Activated CD4-positive, alpha-beta memory T cell treated with anti-CD3 and anti-CD28 coated beads, Interleukin-2, amount 10 ng/mL, durations not matched to agents 7 days and 5 days (primary cell): ENCODE results near the gene NUP43. TPM values are rescaled to one million over a fixed set of nuclear protein-coding genes. Genes with fewer than 3 reads are reported as not detected.

Experiments
- CTCF ChIA-PET: fragments of 350-600 bp; sonication (Branson Sonifier 250); formaldehyde crosslinking; loops from one replicate; lab custom pipeline; 2021; ENCODE audit warnings: antibody characterized with exemption, inconsistent platforms; lab: Charles Lee
- POLR2A ChIA-PET: fragments of 350-600 bp; sonication (Branson Sonifier 250); formaldehyde crosslinking; loops from one replicate; lab custom pipeline; 2021; ENCODE audit warnings: antibody characterized with exemption; lab: Charles Lee
- DNase-seq: peaks from one replicate; pipeline ENCODE4 v3.0.0-alpha.2; 2020
- H3K27ac Mint-ChIP-seq: one replicate; pipeline ENCODE4 v1.8.0; 2021; ENCODE audit warnings: mild to moderate bottlenecking, mixed read lengths
- H3K27me3 Mint-ChIP-seq: one replicate; pipeline ENCODE4 v1.8.0; 2021; ENCODE audit warnings: mixed read lengths
- H3K36me3 Mint-ChIP-seq: one replicate; pipeline ENCODE4 v1.8.0; 2021; ENCODE audit warnings: low read depth, mixed read lengths
- H3K4me1 Mint-ChIP-seq: one replicate; pipeline ENCODE4 v1.8.0; 2021; ENCODE audit warnings: mixed read lengths
- H3K4me3 Mint-ChIP-seq: one replicate; pipeline ENCODE4 v1.8.0; 2021; ENCODE audit warnings: mild to moderate bottlenecking, mixed read lengths
- H3K9me3 Mint-ChIP-seq: one replicate; pipeline ENCODE4 v1.8.0; 2021; ENCODE audit warnings: mixed read lengths
- total RNA-seq, 2 experiments: library from RNA; stranded (reverse); gene quantifications; one replicate each; pipeline ENCODE4 v1.2.3, GENCODE V29; 2021

Gene NUP43
- total RNA-seq, 2 experiments from 2014 or later: 49.3 to 55.0 TPM

DNA sequence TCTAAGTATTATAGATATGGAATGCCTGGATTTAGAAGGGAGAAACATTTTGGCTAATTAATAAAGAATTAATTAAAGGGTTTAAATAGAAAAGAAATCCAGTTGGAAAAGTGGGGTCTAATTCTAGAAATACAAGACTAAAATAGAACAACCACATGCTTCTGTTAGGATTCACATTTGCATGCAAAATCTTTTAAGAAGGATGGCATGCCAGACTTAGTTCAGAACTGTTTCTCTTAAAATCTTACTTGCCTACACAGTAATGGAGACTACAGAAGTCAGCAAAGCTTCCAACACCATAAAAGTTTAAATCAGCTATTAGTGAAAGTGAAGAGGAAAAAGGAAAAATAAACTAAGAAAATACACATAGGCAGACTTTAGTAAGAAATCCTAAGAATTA is 65.1 kb downstream of the NUP43 start:
- no peak overlapping the region for H3K4me3 Mint-ChIP-seq
- H3K27ac Mint-ChIP-seq: no peak overlapping the region
- no peaks in the 10 kb centered on the region for H3K27me3 Mint-ChIP-seq
- H3K9me3 Mint-ChIP-seq: no peaks in the 10 kb centered on the region
- ChIA-PET CTCF (interaction anchor here (0.7 kb wide), 2 partner anchors 11 to 615 kb away, joined by 3 to 4 read pairs; no protein-coding TSS in a partner anchor), POLR2A (no interaction called here)
- peaks cover 55% of the 10 kb centered on the region for H3K36me3 Mint-ChIP-seq
- H3K4me1 Mint-ChIP-seq: peaks cover 12% of the 10 kb centered on the region
- no peak for DNase-seq

DNA sequence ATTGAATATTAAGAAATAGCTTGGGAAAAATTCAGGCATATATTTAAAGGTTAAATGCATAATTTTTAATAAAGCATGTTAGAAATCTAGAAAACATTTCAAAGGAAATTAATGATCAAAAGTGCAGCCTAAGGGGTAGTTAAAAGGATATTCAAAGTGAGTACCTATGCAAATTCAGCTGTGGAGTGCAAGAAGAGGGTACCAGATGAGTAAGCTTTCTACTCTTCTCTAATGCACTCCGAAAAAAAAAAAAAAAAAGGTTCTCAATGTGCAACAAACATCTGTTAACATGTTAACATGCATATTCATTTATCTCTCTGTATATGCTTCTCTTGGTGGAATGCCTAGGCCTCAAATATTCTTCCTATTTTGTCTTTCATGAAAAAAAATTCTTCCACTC is 65.8 kb downstream of the NUP43 start:
- H3K36me3 Mint-ChIP-seq: peaks cover 54% of the 10 kb centered on the region
- POLR2A ChIA-PET: no interaction called here

More for the DNA sequence above, 65.8 kb downstream of the NUP43 start:
- CTCF ChIA-PET: interaction anchor here (0.6 kb wide), 1 partner anchor 185 kb away, joined by 3 read pairs; no protein-coding TSS in a partner anchor
- H3K4me1 Mint-ChIP-seq: peaks cover 8% of the 10 kb centered on the region
- H3K9me3 Mint-ChIP-seq: no peaks in the 10 kb centered on the region
- no peak overlapping the region for H3K4me3 Mint-ChIP-seq
- DNase-seq: no peak
- no peak overlapping the region for H3K27ac Mint-ChIP-seq
- H3K27me3 Mint-ChIP-seq: no peaks in the 10 kb centered on the region

Other genes starting within 250 kb of the NUP43 start
- gene PPIL4, start 200.5 kb downstream of the NUP43 start, total RNA-seq: 10 to 100 TPM; 17.0 to 18.3 TPM
- 10 to 100 TPM; 18.1 to 18.4 TPM for gene GINM1, start 180.2 kb downstream of the NUP43 start, total RNA-seq
- gene KATNA1, start 97.8 kb downstream of the NUP43 start, total RNA-seq: 10 to 100 TPM; 22.6 to 23.0 TPM
- 10 to 100 TPM; 30.8 to 31.0 TPM for gene LATS1, start 28.4 kb downstream of the NUP43 start, total RNA-seq
- 100 to 1,000 TPM in 1 of 2 experiments, 10 to 100 TPM in 1; 98.0 to 102 TPM for gene PCMT1, start 3.2 kb upstream of the NUP43 start, total RNA-seq
- 1 to 10 TPM; 6.0 to 7.2 TPM for gene LRP11, start 117.8 kb upstream of the NUP43 start, total RNA-seq
- gene RAET1E, start 151.6 kb upstream of the NUP43 start, total RNA-seq: not detected
- gene RAET1G, start 176.6 kb upstream of the NUP43 start, total RNA-seq: not detected
- 1 to 10 TPM; 1.5 to 1.8 TPM for gene ULBP2, start 195.5 kb upstream of the NUP43 start, total RNA-seq
- gene ULBP1, start 217.4 kb upstream of the NUP43 start, total RNA-seq: 1 to 10 TPM; 2.1 to 2.3 TPM